Retinal pigment epithelial cell (primary cell): ENCODE measurements around the gene ADD1.

Experiments
- DNase-seq: peaks from one replicate; pipeline ENCODE4 v3.0.0-alpha.2; 2010; ENCODE audit warnings: low read depth
- H3K4me3 ChIP-seq: 2 replicates; pipeline ENCODE4 v1.5.1; 2011; ENCODE audit warnings: mild to moderate bottlenecking, low read length, control low read depth, moderate library complexity
- CTCF ChIP-seq: conservative IDR thresholded peaks from 2 replicates; pipeline ENCODE4 v1.5.1; 2011; ENCODE audit warnings: low read depth, low read length, control low read depth, inconsistent platforms

The ADD1 gene

GRCh38 chr4:2906218-2906617, 62.6 kb downstream of the ADD1 start:
- DNase-seq, result no peak
- no peak for TF ChIP-seq CTCF
- H3K4me3 ChIP-seq, result no peak overlapping the region

GRCh38 chr4:2907226-2907625, 63.6 kb downstream of the ADD1 start:
- no peak for TF ChIP-seq CTCF
- no peak overlapping the region for H3K4me3 ChIP-seq
- DNase-seq, result no peak

- DNase-seq, result no peak
- H3K4me3 ChIP-seq, result no peak overlapping the region
- TF ChIP-seq CTCF, result no peak
Measured at GRCh38 chr4:2907706-2908293, 64.2 kb downstream of the ADD1 start.

GRCh38 chr4:2908686-2909085, 65.0 kb downstream of the ADD1 start:
- DNase-seq, result no peak
- no peak overlapping the region for H3K4me3 ChIP-seq

GRCh38 chr4:2909583-2909982, 65.9 kb downstream of the ADD1 start:
- TF ChIP-seq CTCF, result no peak
- no peak overlapping the region for H3K4me3 ChIP-seq
- no peak for DNase-seq

More at GRCh38 chr4:2908686-2909085, 65.0 kb downstream of the ADD1 start:
- TF ChIP-seq CTCF, result no peak

- peak; percentile 25 for TF ChIP-seq CTCF
- no peak overlapping the region for H3K4me3 ChIP-seq
- DNase-seq, result no peak
Measured at GRCh38 chr4:2910409-2910808, 66.8 kb downstream of the ADD1 start.

- DNase-seq, result no peak
- no peak overlapping the region for H3K4me3 ChIP-seq
- no peak for TF ChIP-seq CTCF
Measured at GRCh38 chr4:2911868-2912267, 68.2 kb downstream of the ADD1 start.
